ENCODE measurements around the gene STAG1.

Gene STAG1

DNA sequence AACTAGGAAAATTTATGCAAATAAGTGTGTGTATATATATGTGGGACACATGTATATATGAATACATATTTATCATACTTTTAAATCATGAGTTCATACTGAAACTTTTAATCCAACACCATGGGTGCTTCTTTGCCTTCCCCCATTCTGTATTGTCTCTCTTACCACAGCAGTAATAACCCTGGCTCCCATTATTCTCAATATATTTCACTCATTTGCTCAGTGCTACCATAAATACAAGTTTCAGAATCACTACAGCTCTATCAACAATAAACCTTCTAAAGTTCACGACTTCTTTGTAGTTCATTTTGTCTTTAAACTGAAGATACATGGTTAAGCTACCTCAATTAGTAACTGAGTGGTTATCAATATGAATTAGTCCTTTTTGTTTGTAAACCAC, 419.9 kb downstream of the STAG1 start:
- peaks cover 8% of the 10 kb centered on the region for H3K4me1 Mint-ChIP-seq
- no peak overlapping the region for H3K4me3 Mint-ChIP-seq
- H3K36me3 Mint-ChIP-seq: peaks cover 52% of the 10 kb centered on the region
- peak overlapping the region; percentile 51 for H3K27ac Mint-ChIP-seq
- ATAC-seq (peak; percentile 8), DNase-seq (ENCODE audit: low spot score in 2 of 2) (no peak)
- H3K9me3 Mint-ChIP-seq: no peaks in the 10 kb centered on the region

DNA sequence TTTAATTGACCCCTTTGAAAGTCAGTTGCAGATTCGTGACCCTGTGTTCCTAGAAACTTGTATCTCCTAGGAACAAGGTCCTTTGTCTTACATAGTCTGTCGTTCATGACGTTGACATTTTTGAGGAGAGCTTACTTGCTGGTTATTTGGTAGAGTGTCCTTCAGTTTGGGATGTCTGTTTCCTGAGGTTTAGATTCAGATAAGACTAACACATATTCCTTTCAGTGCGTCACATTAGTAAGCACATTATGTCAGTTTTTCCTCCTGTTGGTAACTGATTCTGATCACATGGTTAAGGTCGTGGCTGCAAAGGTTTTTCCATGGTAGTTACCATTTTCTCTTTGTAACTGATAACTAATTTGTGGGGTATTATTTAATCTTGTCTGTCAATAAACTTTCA, 421.3 kb downstream of the STAG1 start:
- H3K4me3 Mint-ChIP-seq: no peak overlapping the region
- DNase-seq (ENCODE audit: low spot score in 2 of 2) (no peak), ATAC-seq (no peak)
- peaks cover 38% of the 10 kb centered on the region for H3K36me3 Mint-ChIP-seq
- no peaks in the 10 kb centered on the region for H3K9me3 Mint-ChIP-seq
- peaks cover 8% of the 10 kb centered on the region for H3K4me1 Mint-ChIP-seq
- H3K27ac Mint-ChIP-seq: no peak overlapping the region

DNA sequence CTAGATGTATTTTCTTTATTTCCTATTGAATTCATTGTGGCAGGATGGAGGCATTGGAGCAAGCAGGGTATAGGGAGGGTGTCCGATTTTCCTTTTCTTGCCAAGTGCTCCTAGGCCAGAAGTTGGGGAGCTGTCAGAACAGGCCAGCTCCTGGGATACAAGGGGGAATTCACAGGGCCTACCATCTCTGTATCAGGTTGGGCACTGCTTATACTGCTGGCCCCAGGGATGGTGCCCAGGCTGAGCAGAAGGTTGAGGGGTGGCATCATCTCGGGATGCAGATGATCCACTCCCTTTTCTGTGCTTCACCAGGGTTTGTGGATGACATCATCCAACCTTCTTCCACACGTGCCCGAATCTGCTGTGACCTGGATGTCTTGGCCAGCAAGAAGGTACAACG, 422.6 kb downstream of the STAG1 start:
- DNase-seq (ENCODE audit: low spot score in 2 of 2) (no peak), ATAC-seq (no peak)
- peaks cover 8% of the 10 kb centered on the region for H3K4me1 Mint-ChIP-seq
- no peak overlapping the region for H3K27ac Mint-ChIP-seq
- peaks cover 30% of the 10 kb centered on the region for H3K36me3 Mint-ChIP-seq
- no peak overlapping the region for H3K4me3 Mint-ChIP-seq
- H3K9me3 Mint-ChIP-seq: no peaks in the 10 kb centered on the region

- Mint-ChIP-seq H3K9me3 (peaks cover 5% of the 10 kb centered on the region), H3K4me3 (no peak overlapping the region), H3K36me3 (peaks cover 16% of the 10 kb centered on the region), H3K27ac (no peak overlapping the region), H3K4me1 (peaks cover 3% of the 10 kb centered on the region)
- DNase-seq (ENCODE audit: low spot score in 2 of 2) (no peak), ATAC-seq (no peak)
Observed at GRCh38 chr3:136327671-136328070, 424.5 kb downstream of the STAG1 start.

DNA sequence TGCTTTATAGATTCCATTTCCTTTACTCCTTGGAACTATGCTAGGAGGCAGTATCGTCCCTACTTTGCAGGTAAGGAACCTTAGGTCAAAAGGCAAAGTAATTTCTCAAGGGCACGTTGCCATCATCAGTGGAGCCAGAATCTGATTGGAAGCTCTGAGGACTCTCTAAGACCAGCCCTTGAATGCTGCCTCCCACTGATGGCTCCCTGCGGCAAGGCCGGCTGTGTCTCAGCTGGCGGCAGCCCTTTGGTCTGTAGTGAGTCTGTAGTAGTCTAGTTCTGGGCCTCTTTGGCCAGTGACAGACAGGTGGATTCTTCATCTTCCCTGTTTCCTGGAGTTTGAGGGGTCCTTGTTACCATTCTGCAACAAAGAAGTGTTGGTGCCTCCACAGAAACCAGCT, 425.9 kb downstream of the STAG1 start:
- no peaks in the 10 kb centered on the region for H3K4me1 Mint-ChIP-seq
- no peak for ATAC-seq
- DNase-seq (ENCODE audit: low spot score in 2 of 2): no peak
- H3K4me3 Mint-ChIP-seq: no peak overlapping the region
- no peak overlapping the region for H3K27ac Mint-ChIP-seq
- peaks cover 6% of the 10 kb centered on the region for H3K9me3 Mint-ChIP-seq
- H3K36me3 Mint-ChIP-seq: peaks cover 14% of the 10 kb centered on the region

DNA sequence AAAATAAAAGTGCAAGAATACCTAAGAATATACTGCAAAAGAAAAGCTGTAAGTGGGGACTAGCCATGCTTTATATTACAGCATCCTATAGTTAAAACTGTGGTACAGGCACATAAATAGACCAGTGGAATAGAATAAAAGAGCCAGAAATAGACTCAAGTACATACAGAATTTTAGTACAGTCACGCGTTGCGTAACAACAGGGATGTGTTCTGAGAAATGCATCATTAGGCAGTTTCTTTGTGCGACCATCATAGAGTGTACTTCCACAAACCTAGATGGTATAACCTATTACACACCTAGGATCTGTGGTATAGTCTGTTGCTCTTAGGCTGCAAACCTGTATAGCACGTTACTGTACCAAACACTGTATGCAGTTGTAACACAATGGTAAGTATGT, 440.2 kb downstream of the STAG1 start:
- peaks cover 17% of the 10 kb centered on the region for H3K36me3 Mint-ChIP-seq
- H3K4me1 Mint-ChIP-seq: no peaks in the 10 kb centered on the region
- no peaks in the 10 kb centered on the region for H3K9me3 Mint-ChIP-seq
- no peak overlapping the region for H3K27ac Mint-ChIP-seq
- DNase-seq (ENCODE audit: low spot score in 2 of 2) (no peak), ATAC-seq (no peak)
- no peak overlapping the region for H3K4me3 Mint-ChIP-seq

- no peak overlapping the region for H3K4me3 Mint-ChIP-seq
- no peaks in the 10 kb centered on the region for H3K9me3 Mint-ChIP-seq
- ATAC-seq: no peak
- H3K4me1 Mint-ChIP-seq: no peaks in the 10 kb centered on the region
- H3K36me3 Mint-ChIP-seq: peaks cover 11% of the 10 kb centered on the region
- no peak for DNase-seq (ENCODE audit: low spot score in 2 of 2)
- no peak overlapping the region for H3K27ac Mint-ChIP-seq
Observed at GRCh38 chr3:136311261-136311660, 440.9 kb downstream of the STAG1 start.

DNA sequence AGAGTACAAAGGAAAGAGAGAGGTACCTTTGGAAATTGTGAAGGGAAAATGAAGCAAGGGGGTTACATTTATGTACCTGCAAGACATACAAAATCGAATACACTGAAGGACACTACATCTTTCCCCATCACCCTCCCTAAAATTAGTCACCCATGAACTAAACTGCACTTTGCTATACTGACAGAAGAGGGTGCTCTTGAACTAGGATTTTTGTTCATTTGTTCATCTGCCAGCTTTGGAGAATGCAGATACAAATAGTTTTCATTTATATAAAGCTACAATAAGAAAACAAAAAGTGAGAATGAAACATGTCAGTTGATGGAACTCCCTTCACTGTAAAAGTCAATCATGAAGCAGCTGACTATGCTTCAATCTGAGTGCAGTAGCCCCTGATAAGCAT, 446.3 kb downstream of the STAG1 start:
- DNase-seq (ENCODE audit: low spot score in 2 of 2) (no peak), ATAC-seq (no peak)
- Mint-ChIP-seq H3K4me3 (no peak overlapping the region), H3K9me3 (no peaks in the 10 kb centered on the region), H3K36me3 (peaks cover 33% of the 10 kb centered on the region), H3K4me1 (no peaks in the 10 kb centered on the region), H3K27ac (no peak overlapping the region)

GRCh38 chr3:136300444-136300843, 451.7 kb downstream of the STAG1 start:
- Mint-ChIP-seq H3K4me1 (no peaks in the 10 kb centered on the region), H3K36me3 (peaks cover 43% of the 10 kb centered on the region), H3K9me3 (no peaks in the 10 kb centered on the region), H3K4me3 (no peak overlapping the region), H3K27ac (no peak overlapping the region)
- DNase-seq (ENCODE audit: low spot score in 2 of 2) (no peak), ATAC-seq (no peak)

DNA sequence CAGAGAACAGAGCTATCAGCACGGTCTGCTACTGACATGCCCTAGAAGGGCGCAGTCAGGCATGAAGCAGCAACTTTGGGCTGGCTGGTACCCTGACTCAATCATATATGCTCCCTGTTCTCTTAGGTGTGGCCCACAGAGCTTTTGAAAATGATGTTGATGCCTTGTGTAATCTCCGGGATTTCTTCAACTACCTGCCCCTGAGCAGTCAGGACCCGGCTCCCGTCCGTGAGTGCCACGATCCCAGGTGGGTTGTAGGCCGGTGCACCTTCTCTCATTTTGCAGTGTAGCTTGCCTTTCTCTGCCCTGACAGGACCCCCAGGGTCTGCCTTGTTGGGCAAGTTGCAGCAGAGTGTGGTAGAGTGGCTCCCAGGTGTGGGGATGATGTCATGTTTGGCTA, 454.4 kb downstream of the STAG1 start:
- no peak overlapping the region for H3K4me3 Mint-ChIP-seq
- H3K27ac Mint-ChIP-seq: peak overlapping the region; percentile 60
- H3K36me3 Mint-ChIP-seq: peaks cover 44% of the 10 kb centered on the region
- ATAC-seq (no peak), DNase-seq (ENCODE audit: low spot score in 2 of 2) (no peak)
- H3K4me1 Mint-ChIP-seq: no peaks in the 10 kb centered on the region
- H3K9me3 Mint-ChIP-seq: no peaks in the 10 kb centered on the region

GRCh38 chr3:136296960-136297359, 455.2 kb downstream of the STAG1 start:
- Mint-ChIP-seq H3K4me3 (no peak overlapping the region), H3K27ac (no peak overlapping the region), H3K9me3 (no peaks in the 10 kb centered on the region), H3K36me3 (peaks cover 44% of the 10 kb centered on the region), H3K4me1 (no peaks in the 10 kb centered on the region)
- ATAC-seq (no peak), DNase-seq (ENCODE audit: low spot score in 2 of 2) (no peak)

- no peaks in the 10 kb centered on the region for H3K9me3 Mint-ChIP-seq
- no peak overlapping the region for H3K27ac Mint-ChIP-seq
- H3K4me1 Mint-ChIP-seq: no peaks in the 10 kb centered on the region
- H3K36me3 Mint-ChIP-seq: peaks cover 48% of the 10 kb centered on the region
- H3K4me3 Mint-ChIP-seq: no peak overlapping the region
- ATAC-seq (no peak), DNase-seq (ENCODE audit: low spot score in 2 of 2) (no peak)
Observed at GRCh38 chr3:136294176-136294575, 458.0 kb downstream of the STAG1 start.

GRCh38 chr3:136293279-136293678, 458.9 kb downstream of the STAG1 start:
- DNase-seq (ENCODE audit: low spot score in 2 of 2) (no peak), ATAC-seq (no peak)
- Mint-ChIP-seq H3K4me3 (no peak overlapping the region), H3K27ac (no peak overlapping the region), H3K4me1 (no peaks in the 10 kb centered on the region), H3K9me3 (no peaks in the 10 kb centered on the region), H3K36me3 (peaks cover 45% of the 10 kb centered on the region)

DNA sequence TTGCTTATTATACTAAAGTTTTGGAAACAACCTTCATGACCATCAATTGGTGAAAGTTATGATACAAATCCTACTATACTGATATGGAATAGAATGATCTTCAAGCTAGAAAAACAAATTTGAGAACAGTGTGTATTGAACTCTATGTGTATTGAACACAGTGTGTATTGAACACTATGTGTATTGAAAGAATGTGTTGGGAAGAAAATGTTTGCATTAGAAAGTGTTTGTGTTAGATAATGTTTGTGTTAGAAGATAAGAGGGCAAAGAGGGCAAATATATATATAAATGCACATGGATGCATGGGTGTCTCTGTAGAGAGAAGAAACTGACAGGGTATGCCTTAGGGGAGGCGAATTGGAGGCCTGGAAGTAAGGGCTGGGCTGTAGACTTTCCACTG, 459.7 kb downstream of the STAG1 start:
- Mint-ChIP-seq H3K27ac (no peak overlapping the region), H3K4me1 (no peaks in the 10 kb centered on the region), H3K4me3 (no peak overlapping the region), H3K9me3 (no peaks in the 10 kb centered on the region), H3K36me3 (peaks cover 37% of the 10 kb centered on the region)
- no peak for ATAC-seq
- DNase-seq (ENCODE audit: low spot score in 2 of 2): no peak

GRCh38 chr3:136291302-136291701, 460.9 kb downstream of the STAG1 start:
- DNase-seq (ENCODE audit: low spot score in 2 of 2): no peak
- no peaks in the 10 kb centered on the region for H3K4me1 Mint-ChIP-seq
- H3K9me3 Mint-ChIP-seq: no peaks in the 10 kb centered on the region
- peaks cover 39% of the 10 kb centered on the region for H3K36me3 Mint-ChIP-seq
- no peak for ATAC-seq
- H3K27ac Mint-ChIP-seq: no peak overlapping the region
- H3K4me3 Mint-ChIP-seq: no peak overlapping the region

Measured in stimulated activated effector memory CD8-positive, alpha-beta T cell treated with anti-CD3 and anti-CD28 coated beads, Interleukin-12 subunit alpha, Interleukin-12 subunit beta, amount 100 ng/mL, for 72 hours (primary cell).